Measurements from ENCODE around the gene PPM1J.

The PPM1J gene

GRCh38 chr1:112704391-112704933, 10.7 kb downstream of the PPM1J start:
- DNase-seq, result no peak

DNA sequence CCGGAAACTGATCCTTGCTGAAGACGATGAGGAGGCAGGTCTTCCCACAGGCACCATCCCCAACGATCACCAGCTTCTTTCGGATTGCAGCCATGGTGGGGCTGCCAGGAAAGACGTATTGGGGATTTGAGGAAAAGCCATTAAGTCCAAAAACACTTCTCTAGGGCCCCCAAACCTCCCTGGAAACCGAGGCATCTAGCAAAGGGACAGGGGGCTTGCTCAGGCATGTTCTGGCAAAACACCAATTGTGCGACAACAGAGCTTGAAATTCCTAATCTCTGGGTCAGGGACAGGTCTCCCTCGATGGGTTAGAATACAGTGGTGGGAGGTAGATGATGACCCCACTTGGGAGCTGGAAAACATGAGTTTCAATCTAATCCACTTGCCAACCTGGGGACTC, 11.4 kb downstream of the PPM1J start:
- no peak for DNase-seq

- no peak for DNase-seq
Measured at GRCh38 chr1:112702420-112703261, 12.5 kb downstream of the PPM1J start.

GRCh38 chr1:112702067-112702395, 13.1 kb downstream of the PPM1J start:
- DNase-seq, result no peak

DNA sequence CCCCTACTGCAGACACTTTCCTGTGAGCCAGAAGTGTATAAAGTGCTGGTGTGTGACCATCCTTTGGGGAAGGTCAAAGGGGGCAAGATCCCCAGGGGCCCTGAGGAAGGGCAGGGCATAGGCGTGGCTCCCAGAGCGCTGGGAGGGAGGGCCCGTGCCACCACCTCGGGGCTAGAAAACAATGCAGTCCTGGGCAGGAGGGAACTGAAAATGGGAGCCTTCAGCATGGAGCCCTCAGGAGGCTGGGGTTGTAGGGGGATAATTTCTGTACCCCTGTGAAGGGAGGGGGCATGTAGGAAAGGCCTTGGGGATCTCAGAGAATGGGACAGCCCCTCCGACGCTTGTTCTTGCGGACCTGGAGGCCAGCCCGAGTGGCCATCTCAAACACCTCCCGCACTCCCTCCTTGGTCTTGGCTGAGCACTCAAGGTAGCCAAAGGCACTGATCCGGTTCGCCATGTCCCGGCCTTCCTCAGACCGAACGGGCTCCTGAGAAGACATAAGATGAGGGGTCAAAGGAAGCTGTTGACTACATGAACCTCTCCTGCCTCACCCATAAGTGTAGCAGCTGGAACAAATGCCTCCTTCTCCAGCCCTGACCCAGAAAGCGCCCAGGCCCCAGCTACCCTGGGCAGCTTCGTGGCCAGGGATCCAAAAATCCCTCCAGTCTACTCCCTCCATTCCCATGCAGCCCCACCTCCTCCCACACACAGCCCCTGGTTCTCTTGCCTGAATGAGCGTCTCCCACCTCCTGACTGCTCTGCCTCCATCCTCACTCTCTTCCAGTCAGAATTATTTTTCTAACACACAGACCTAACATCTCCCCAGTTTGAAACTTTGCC, 13.7 kb downstream of the PPM1J start:
- no peak for DNase-seq

GRCh38 chr1:112700290-112701226, 14.6 kb downstream of the PPM1J start:
- DNase-seq, result peak; percentile 95

DNA sequence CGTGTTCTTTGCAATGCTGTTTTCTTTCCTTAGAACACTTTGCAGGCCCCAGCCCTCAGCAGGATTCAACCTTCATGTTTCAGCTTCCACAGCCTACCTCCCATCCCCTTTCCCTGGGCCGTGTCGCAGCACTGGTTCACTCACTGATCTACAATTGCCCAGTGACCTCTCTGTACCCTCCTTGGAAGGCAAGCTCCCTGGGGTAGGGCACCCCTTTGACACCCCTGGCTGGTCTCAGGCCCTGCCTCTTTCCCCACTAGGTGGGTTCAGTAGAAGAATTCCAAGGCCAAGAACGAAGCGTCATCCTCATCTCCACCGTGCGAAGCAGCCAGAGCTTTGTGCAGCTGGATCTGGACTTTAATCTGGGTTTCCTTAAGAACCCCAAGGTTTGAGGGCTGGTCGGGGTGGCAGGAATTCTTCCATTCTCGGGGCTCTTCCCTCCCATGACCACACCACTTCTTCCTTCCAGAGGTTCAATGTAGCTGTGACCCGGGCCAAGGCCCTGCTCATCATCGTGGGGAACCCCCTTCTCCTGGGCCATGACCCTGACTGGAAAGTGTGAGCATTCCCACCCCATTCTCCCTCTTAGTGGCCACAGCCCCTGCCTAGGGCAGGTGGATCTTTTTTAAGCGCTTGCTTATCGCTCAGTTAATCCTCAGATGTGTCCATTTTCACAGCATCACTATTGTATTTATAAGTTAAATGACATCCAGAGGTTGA, 15.5 kb downstream of the PPM1J start:
- DNase-seq, result no peak

- no peak for DNase-seq
Measured at GRCh38 chr1:112698366-112699310, 16.5 kb downstream of the PPM1J start.

GRCh38 chr1:112697781-112698201, 17.3 kb downstream of the PPM1J start:
- DNase-seq, result no peak

GRCh38 chr1:112696578-112697314, 18.4 kb downstream of the PPM1J start:
- DNase-seq, result no peak

DNA sequence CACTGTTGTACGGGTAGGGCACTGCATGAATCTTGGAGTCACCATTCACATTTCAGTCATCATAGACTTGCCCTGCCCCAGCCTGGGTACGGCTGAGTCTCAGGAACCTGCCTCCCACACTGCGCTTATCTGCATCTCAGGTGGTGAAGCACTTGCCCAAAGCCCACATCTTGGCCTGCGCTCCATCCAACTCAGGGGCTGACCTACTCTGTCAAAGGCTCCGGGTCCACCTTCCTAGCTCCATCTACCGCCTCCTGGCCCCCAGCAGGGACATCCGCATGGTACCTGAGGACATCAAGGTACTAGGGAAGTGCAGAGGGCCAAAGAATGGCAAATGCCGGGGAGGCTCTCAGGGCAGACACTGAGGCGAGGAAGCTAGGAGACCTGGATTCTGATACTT, 19.9 kb downstream of the PPM1J start:
- DNase-seq, result no peak

GRCh38 chr1:112694363-112694929, 20.7 kb downstream of the PPM1J start:
- DNase-seq, result no peak

GRCh38 chr1:112693821-112694220, 21.3 kb downstream of the PPM1J start:
- no peak for DNase-seq

DNA sequence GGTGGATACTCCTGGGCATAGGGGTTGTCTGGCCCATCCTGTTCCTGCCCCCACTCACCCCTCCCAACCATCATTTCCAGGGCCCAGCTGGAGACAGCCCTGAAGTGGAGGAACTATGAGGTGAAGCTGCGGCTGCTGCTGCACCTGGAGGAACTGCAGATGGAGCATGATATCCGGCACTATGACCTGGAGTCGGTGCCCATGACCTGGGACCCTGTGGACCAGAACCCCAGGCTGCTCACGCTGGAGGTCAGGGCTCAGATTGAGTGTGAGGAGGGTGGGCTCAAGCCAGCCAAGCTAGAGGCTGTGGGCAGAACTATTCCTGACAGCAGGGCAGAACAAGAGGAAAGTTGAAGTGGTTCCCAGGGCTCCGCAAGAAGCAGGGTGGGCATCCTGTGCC, 22.5 kb downstream of the PPM1J start:
- no peak for DNase-seq

DNA sequence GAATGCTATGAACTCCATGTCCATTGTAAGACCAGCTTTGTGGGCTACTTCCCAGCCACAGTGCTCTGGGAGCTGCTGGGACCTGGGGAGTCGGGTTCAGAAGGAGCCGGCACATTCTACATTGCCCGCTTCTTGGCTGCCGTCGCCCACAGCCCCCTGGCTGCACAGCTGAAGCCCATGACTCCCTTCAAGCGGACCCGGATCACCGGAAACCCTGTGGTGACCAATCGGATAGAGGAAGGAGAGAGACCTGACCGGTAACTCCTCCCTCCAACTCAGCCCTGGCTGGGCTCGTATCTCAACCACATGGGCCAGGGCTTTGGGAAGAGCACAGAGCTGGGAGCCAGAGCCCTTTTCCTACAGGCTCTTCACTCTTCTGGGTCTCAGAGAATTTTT, 25.3 kb downstream of the PPM1J start:
- no peak for DNase-seq

GRCh38 chr1:112689196-112689841, 25.8 kb downstream of the PPM1J start:
- DNase-seq, result no peak

GRCh38 chr1:112688781-112689193, 26.3 kb downstream of the PPM1J start:
- no peak for DNase-seq

- no peak for DNase-seq
Measured at GRCh38 chr1:112687785-112688496, 27.2 kb downstream of the PPM1J start.

All from fibroblast of skin of abdomen (primary cell).